Coronary artery (tissue), 2 donors: ENCODE results near the gene HDAC7.
"Not testable (repeated sequence)": the region's sequence is repeated elsewhere in the genome, so short reads cannot be mapped to it uniquely, and the experiment has no call there.

ENCODE experiments used
- DNase-seq: peaks from one replicate; pipeline ENCODE4 v3.0.0-alpha.2; 2017; ENCODE audit warnings: low spot score
- H3K27ac ChIP-seq, 2 donors: fragments of 200-600 bp; sonication (generic); one replicate each; pipeline ENCODE4 v1.5.1; 2016 to 2019
- H3K4me3 ChIP-seq: fragments of 200-600 bp; sonication (generic); 2 replicates; pipeline ENCODE4 v1.5.1; 2016; ENCODE audit warnings: mild to moderate bottlenecking, moderate library complexity
- CTCF ChIP-seq: fragments of 200-600 bp; sonication (generic); IDR thresholded peaks from one replicate; pipeline ENCODE4 v1.5.1; 2019; ENCODE audit warnings: antibody characterized with exemption

Gene HDAC7

DNA sequence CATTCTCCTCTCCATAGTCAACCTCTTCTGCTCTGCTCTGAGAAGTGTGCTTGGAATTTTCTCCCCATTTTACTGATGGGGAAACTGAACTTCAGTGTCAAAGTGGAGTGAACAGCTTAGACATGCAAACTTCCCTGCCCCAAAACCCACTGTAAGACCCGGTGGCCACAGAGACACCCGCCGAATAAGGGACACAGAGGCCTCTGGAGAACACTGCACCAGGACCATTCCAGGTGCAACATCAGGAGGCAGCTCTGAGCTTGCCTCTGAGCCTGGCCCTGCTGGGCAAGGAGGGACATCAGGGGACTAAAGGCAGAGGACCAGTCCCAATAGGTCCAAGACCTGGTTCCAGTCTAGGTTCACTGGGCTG is 1.7 kb downstream of the HDAC7 start:
- no peak for TF ChIP-seq CTCF
- H3K27ac ChIP-seq, result peak overlapping the region; percentile 96 to 100
- H3K4me3 ChIP-seq, result peak overlapping the region; percentile 94
- no peak for DNase-seq

DNA sequence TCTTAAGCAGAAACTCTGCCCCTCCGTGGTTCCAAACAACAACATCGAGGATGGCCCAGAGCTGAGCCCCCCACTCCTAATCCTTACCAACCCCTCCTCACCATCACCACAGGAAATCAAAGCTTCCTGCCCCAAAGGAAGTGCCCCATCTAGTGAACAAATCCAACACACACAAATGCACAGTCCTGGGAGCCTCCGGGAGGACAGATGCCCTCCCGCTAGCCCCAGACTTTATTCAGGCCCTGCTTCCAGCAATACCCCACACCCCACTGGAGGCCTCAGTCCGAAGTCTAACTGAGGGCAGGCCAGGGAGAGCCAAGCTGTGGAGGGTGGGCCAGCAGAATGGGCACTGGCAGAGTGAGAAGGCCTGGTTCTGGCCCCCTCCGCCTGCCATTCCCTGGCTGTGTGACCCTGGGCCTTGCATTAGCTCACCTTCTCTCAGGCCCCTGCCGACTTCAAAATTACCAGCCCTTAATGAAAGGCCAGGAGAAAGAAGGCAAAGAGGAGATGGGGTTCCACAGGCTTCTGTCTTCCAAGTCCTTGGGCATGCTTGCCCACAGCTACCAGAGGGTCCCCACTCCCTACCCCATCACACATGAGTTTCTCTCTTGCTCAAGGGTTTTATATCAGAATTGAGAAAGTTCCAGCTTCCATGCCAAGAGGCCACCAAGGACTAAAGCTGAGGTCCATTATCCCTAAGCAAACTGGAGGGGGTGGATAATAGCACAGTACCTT is 2.3 kb downstream of the HDAC7 start:
- no peak for DNase-seq
- peak overlapping the region; percentile 94 for H3K4me3 ChIP-seq
- H3K27ac ChIP-seq, result peak overlapping the region; percentile 96 to 100
- no peak for TF ChIP-seq CTCF

DNA sequence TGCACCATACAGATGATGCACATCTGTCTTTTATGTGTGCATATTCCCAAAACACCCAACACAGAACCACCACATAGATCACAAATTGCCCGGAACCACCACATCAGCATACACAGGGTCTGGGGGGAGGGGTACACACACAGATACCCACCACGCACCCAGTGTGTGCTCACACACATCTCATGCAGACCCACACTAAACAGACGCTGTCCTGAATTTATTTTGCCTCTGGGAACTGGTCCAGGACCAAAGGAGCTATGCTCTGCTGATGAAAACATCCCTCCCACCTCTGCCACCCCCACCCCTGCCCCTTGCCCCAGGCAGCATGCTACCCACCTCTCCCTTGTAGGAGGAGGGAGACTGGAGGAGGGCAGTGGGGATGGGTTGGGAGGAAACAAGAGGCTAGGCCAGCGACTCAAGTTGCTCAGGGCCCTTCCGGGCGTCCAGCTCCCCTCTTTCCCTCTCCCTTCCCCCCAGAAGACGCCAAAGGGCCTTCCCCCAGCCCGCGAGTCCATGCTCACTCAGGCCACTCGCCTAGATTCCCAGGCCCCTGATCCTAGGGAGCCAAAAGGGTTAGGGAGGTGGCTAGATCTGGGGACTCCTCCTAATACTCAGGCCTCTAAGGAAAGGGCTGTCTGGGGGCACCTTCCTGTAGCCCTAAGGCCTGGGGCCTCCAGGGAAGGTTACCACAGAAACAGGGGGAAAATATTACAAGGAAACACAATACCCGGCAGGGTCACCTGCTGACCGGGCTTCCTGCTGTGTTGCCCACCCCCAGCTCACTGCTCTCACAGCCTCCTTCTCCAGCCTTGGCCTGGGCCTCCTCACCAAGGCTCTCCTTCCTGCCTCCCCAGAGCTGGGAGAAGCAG is 3.1 kb downstream of the HDAC7 start:
- peak overlapping the region; percentile 94 for H3K4me3 ChIP-seq
- DNase-seq, result no peak
- TF ChIP-seq CTCF, result no peak
- H3K27ac ChIP-seq, result peak overlapping the region; percentile 96 to 100

DNA sequence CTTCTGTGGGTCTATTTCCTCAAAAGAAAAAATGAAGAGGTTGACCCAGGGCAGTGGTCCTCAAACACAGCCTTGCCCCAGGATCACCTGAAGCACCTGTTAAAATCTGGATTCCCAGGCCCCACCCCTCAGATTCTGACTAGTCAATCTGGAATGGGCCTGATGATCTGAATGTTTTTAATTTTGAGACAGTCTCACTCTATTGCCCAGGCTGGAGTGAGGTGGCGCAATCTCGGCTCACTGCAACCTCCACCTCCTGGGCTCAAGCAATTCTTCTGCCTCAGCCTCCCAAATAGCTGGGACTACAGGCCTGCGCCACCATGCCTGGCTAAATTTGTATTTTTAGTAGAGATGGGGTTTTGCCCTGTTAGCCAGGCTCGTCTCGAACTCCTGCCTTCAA is 4.3 kb downstream of the HDAC7 start:
- peak overlapping the region; percentile 96 to 100 for H3K27ac ChIP-seq
- peak overlapping the region; percentile 8 for H3K4me3 ChIP-seq
- DNase-seq, result not testable (repeated sequence)

DNA sequence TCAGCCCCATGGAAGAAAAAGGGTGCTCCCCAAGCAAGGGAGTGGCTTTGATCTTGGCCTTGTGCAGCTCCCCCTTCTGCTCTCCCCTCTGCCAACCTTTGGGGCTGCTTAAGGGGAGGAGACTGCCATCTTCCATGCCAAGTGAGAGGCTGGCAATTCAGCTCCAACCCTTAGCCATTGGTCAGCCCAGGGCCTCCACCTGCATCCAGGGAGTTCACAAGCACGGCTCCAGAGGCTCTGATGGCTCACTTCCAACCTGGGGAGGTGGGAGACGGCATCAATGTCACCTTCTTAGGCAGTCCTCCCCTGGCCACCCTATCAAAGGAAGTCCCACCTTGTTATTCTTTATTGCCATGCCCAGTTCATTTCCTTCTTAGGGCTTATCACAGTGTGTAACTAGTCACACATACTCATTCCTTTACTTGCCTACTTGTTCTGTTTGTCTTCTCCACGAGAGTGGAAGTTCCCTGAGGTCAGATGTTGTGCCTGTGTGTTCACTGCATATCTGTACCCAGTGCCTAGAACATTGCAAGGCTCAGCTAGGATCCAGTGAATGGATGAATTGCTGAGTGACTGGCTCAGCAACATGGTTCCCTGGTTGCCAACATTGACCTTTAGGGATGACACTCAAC is 5.0 kb downstream of the HDAC7 start:
- Histone ChIP-seq H3K27ac (peak overlapping the region; percentile 96 to 100), H3K4me3 (peak overlapping the region; percentile 72)
- no peak for TF ChIP-seq CTCF
- no peak for DNase-seq

GRCh38 chr12:47813511-47814196 is 6.0 kb downstream of the HDAC7 start:
- H3K4me3 ChIP-seq, result peak overlapping the region; percentile 72
- DNase-seq, result no peak
- no peak for TF ChIP-seq CTCF
- peak overlapping the region; percentile 96 to 100 for H3K27ac ChIP-seq
